ENCODE results near the gene GMPPA. TPM values are rescaled to one million over a fixed set of nuclear protein-coding genes. Genes with fewer than 3 reads are reported as not detected.

Gene GMPPA
- total and polyA plus RNA-seq, 3 donors from 2014 or later, result 19.6 to 28.3 (median 24.6) TPM

DNA sequence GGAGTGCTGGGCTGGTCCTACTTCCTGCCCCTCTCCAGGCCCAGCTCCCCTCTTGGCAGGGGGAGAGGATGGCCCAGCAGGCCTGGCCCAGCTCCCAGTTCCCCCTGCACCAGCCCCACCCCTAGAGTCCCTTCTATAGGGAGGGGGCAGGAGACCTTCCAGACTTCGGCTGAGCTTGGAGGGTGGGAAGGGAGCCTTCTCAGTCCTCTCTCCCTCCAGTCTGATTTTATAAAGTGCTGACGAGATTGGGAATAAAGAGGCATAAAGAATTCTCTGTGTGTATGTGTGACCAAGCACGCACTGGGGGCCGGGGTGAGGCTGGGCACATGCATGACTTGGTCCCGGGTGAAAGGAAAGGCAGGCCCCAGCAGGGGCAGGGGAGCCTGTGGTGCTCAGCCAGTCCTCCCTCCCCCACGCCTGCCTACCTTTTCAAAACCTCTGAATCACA, 39.8 kb downstream of the GMPPA start:
- H3K9me3 ChIP-seq, result no peaks in the 10 kb centered on the region
- H3K4me1 ChIP-seq, result peaks cover 25% of the 10 kb centered on the region
- DNase-seq, result no peak
- intact Hi-C loops (cut with DNase I; ENCODE audit: low total_unique reads), result no loop called here
- WGBS, 2 donors, result 57 to 76% methylated on average over 6 of the region's 6 CpGs
- no peaks in the 10 kb centered on the region for H3K27me3 ChIP-seq
- no peak overlapping the region for H3K4me3 ChIP-seq
- TF ChIP-seq, protein P1, sequence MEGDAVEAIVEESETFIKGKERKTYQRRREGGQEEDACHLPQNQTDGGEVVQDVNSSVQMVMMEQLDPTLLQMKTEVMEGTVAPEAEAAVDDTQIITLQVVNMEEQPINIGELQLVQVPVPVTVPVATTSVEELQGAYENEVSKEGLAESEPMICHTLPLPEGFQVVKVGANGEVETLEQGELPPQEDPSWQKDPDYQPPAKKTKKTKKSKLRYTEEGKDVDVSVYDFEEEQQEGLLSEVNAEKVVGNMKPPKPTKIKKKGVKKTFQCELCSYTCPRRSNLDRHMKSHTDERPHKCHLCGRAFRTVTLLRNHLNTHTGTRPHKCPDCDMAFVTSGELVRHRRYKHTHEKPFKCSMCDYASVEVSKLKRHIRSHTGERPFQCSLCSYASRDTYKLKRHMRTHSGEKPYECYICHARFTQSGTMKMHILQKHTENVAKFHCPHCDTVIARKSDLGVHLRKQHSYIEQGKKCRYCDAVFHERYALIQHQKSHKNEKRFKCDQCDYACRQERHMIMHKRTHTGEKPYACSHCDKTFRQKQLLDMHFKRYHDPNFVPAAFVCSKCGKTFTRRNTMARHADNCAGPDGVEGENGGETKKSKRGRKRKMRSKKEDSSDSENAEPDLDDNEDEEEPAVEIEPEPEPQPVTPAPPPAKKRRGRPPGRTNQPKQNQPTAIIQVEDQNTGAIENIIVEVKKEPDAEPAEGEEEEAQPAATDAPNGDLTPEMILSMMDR (IDR thresholded peaks at IDR 0.05), result no peak
- no peak for TF ChIP-seq POLR2A (IDR thresholded peaks at IDR 0.05)
- H3K36me3 ChIP-seq (ENCODE audit: low read depth, missing control alignments), result no peaks in the 10 kb centered on the region
- H3K27ac ChIP-seq, result no peak overlapping the region

DNA sequence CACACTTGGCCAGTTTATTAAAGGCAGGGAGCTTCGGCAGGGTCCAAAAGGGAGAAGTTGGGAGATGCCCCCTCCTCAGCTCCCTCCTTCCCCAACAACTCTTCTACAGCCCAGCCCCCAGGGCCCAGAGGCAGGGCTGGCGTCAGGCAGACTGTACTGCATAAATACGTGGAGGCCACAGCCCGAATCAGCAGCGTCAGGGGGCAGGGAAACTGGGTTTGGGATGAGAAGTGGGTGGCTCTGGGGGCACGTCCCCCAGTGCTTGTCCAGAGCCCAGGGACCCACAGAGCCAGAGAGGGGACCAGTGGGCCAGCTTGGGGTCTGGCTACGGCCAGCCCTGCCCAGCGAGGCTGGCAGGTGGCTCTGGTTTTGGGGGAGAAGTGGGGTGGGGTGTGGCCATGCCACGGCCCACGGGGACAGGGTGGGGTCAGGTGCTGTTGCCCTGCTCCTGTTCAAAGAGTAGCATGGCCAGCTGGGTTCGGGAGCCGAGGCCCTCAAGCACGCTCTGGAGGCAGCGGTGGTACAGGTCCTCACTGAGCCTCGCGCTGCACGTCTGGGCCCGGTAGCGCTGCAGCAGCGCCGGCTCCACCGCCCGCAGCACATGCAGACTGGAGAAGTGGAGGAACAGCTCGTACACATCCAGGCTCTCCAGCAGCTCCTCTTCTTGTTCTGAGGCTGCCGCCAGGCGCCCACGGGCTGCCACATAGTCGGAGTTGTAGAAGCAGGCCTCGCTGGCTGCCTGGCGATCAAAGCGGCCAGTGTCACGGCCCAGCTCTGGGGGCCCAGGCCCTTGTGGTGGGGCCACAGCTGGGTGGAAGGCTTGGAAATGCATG, 40.5 kb downstream of the GMPPA start:
- no peak for DNase-seq
- Histone ChIP-seq H3K27ac (no peak overlapping the region), H3K36me3 (ENCODE audit: low read depth, missing control alignments) (no peaks in the 10 kb centered on the region), H3K4me3 (no peak overlapping the region), H3K4me1 (peaks cover 27% of the 10 kb centered on the region), H3K27me3 (no peaks in the 10 kb centered on the region), H3K9me3 (no peaks in the 10 kb centered on the region)
- TF ChIP-seq POLR2A (IDR thresholded peaks at IDR 0.05), result no peak
- intact Hi-C loops (cut with DNase I; ENCODE audit: low total_unique reads), result no loop called here
- 88 to 98% methylated on average over 8 to 31 of the region's 32 CpGs for WGBS, 2 donors

DNA sequence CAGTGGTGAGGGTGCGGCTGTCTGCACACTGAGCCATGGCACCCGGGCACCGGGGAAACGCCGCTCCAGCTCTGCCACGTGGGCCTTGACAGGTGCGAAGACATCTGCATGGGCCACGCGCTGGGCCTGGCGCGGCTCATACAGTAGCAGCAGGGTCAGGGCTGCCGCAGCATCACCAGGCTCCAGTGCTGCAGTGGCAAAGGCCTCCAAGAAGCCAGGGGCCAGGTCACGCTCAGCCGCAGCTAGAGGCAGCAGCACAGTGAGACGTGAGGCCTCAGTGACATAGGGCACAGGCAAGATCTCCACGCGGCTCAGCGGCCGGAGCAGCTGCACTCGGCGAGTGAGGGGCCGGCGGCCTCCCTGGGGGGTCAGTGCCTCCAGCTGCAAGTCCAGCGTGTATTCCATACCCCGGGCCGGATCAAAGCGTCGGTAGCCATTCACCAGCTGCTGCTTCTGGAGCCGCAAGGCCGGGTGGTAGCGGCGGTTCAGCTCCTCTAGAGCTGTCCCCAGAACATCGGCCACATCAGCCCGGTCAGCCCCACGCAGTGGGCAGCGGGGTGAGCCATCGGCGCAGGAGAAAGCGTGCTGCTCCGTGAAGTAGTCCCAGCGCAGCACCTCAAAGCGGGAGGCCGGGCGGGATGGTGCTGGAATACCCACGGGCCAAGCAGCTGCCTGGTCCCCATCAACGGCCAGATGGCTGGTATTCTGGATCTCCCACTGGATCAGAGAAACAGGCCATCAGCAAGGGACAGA, 41.4 kb downstream of the GMPPA start:
- no peaks in the 10 kb centered on the region for H3K36me3 ChIP-seq (ENCODE audit: low read depth, missing control alignments)
- no peak overlapping the region for H3K27ac ChIP-seq
- no peaks in the 10 kb centered on the region for H3K27me3 ChIP-seq
- TF ChIP-seq, protein P1 (IDR thresholded peaks at IDR 0.05), result no peak
- no peak for TF ChIP-seq POLR2A (IDR thresholded peaks at IDR 0.05)
- DNase-seq, result no peak
- WGBS, 2 donors, result 90 to 100% methylated on average over 1 to 46 of the region's 46 CpGs
- peaks cover 34% of the 10 kb centered on the region for H3K4me1 ChIP-seq
- intact Hi-C loops (cut with DNase I; ENCODE audit: low total_unique reads), result loop anchor here (5.0 kb wide), 1 partner anchor 97 kb away; no protein-coding TSS in a partner anchor
- H3K9me3 ChIP-seq, result no peaks in the 10 kb centered on the region
- H3K4me3 ChIP-seq, result no peak overlapping the region

DNA sequence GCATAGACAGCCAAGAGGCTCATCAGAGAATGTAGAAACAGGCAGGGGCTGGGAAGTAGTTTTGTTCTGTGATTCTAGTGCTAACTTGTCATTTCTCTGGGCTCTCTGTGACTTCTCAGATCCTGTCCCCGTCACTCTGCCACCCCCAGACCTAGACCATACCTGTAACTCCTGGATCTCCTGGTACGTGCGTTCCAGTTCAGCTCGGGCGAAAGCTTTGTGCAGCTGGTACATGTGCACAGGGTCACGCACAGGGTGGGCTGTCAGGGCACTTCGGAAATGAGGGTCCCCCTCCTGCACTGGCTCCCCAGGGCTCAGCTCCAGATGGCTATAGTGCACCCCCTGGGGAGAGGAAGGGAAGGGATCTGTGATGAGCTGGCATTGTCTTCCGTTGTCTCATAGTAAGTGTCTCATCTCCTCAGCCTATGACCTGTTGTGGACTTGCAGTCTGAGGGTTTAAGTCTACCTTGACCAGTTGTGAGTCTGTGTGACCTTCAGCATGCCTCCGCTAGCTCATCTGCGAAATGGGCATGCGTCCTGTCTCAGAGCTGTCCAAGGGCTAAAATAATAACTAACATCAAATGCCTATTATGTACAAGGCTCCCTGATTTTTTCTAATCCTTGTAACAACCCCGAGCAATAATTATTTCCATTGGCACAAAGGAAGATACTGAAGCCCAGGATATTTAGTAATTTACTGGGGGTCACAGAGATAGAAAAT, 42.3 kb downstream of the GMPPA start:
- no peak overlapping the region for H3K27ac ChIP-seq
- DNase-seq, result no peak
- 84 to 88% methylated on average over 12 of the region's 12 CpGs for WGBS, 2 donors
- H3K9me3 ChIP-seq, result no peaks in the 10 kb centered on the region
- no peak for TF ChIP-seq POLR2A (IDR thresholded peaks at IDR 0.05)
- TF ChIP-seq, protein P1 (IDR thresholded peaks at IDR 0.05), result no peak
- peaks cover 34% of the 10 kb centered on the region for H3K4me1 ChIP-seq
- intact Hi-C loops (cut with DNase I; ENCODE audit: low total_unique reads), result loop anchor here (5.0 kb wide), 1 partner anchor 96 kb away; no protein-coding TSS in a partner anchor
- H3K27me3 ChIP-seq, result no peaks in the 10 kb centered on the region
- no peak overlapping the region for H3K4me3 ChIP-seq
- no peaks in the 10 kb centered on the region for H3K36me3 ChIP-seq (ENCODE audit: low read depth, missing control alignments)
